ENCODE data around the gene ATP4B.
"Not testable (repeated sequence)": the region's sequence is repeated elsewhere in the genome, so short reads cannot be mapped to it uniquely, and the experiment has no call there.

Gene ATP4B

DNA sequence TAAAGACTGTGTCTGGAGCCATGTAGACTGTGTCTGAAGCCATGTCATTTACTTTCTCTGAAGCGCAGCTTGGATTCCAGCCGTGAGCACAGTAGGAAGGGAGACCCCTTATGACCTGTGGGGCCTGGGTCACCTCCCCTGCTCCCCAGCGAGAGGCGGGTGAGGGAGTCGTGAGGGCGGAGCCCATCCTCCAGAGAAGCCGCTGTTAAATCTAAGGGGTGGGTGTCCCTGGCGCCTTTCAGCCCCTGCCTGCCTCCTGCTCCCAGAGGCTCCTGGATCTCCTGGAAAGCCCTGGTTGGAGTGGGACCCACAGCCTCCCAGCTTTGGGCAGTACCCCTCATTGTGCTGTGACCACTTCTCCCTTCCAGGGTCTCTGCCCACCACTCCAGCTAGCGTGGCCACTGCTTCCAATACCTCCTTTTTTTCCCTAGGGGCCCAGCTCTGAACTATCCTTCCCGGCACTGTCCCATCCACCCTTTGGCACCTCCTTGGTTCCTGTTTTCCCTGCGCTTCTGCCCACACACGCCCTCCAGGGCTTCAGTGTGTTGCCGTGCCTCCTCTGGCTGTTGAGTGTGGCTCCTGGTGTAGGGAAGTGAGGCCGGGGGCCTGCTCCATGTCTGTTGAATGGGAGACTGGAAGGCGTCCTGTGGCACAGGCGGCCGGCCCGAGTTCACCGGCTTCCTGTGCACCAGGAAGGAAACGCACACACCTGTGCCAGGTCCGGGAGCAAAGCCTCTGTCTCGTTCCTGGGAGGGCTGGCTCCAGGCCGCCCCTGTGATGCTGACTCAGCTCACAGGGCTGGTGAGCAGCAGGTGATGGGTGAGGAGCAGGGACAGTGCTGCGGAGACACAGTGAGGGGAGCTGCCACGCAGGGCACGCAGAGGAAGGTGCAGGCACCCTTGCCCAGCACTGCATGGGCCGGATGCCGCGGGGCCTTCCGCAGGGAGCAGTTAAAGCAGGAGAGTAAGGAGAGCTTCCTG, 29.4 kb downstream of the ATP4B start:
- no peak for DNase-seq (ENCODE audit: low spot score)
- ChIA-PET CTCF (no interaction called here), POLR2A (ENCODE audit: low non-redundant PET) (no interaction called here)
- TF ChIP-seq, protein P1, sequence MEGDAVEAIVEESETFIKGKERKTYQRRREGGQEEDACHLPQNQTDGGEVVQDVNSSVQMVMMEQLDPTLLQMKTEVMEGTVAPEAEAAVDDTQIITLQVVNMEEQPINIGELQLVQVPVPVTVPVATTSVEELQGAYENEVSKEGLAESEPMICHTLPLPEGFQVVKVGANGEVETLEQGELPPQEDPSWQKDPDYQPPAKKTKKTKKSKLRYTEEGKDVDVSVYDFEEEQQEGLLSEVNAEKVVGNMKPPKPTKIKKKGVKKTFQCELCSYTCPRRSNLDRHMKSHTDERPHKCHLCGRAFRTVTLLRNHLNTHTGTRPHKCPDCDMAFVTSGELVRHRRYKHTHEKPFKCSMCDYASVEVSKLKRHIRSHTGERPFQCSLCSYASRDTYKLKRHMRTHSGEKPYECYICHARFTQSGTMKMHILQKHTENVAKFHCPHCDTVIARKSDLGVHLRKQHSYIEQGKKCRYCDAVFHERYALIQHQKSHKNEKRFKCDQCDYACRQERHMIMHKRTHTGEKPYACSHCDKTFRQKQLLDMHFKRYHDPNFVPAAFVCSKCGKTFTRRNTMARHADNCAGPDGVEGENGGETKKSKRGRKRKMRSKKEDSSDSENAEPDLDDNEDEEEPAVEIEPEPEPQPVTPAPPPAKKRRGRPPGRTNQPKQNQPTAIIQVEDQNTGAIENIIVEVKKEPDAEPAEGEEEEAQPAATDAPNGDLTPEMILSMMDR (conservative IDR thresholded peaks at IDR 0.05; ENCODE audit: low read depth): no peak
- H3K27ac ChIP-seq: peak overlapping the region; percentile 22

DNA sequence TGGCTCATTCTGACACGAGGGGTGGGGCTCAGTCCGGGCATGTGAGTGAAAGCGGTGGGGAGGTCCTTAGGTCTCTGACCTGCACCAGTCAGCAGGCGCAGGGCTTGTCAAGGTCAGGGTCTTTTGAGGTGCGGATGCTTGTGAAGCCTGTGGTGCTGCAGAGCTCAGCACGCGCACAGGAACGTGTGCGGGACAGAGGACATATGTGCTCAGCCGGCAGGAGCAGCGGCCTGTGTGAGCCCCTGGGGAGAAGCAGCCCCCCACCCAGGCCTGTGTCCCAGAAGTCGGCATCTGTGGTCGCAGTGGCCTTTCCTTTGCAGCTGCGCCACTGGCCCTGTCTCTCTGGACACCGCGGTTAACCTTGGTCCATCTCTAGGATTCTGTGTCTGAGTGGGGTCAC, 30.9 kb downstream of the ATP4B start:
- POLR2A ChIA-PET (ENCODE audit: low non-redundant PET): no interaction called here
- DNase-seq (ENCODE audit: low spot score): no peak
- no peak overlapping the region for H3K27ac ChIP-seq
- TF ChIP-seq, protein P1 (conservative IDR thresholded peaks at IDR 0.05; ENCODE audit: low read depth): no peak
- CTCF ChIA-PET: no interaction called here

DNA sequence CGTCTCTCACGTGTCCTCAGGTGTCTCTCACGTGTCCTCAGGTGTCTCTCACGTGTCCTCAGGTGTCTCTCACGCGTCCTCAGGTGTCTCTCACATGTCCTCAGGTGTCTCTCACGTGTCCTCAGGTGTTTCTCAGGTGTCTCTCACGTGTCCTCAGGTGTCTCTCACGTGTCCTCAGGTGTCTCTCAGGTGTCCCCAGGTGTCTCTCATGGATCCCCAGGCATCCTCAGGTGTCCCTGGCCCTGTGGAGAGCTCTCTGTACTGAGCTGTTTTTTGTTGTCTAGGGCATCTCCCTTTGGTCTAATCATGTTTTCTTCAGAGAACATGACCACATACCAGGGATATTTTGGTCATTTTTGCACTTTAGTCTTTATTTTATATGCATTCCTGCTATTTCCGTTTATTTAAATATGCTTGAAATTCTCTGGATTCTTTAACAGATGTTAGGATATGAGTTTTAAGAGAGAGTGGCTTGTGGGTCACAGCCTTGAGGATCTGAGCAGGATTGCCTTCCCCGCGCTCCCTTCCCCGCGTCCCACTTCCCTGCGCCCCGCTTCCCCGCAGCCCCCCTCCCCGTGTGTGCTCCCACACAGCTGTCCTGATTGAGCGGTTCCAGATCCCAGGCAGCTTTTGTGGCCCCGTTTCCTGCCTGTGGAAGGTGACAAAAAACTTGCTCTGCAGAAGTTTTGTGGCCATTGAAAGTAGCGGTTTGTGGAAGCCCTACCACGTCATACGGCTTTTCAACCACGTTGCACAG, 31.9 kb downstream of the ATP4B start:
- CTCF ChIA-PET: interaction anchor here (0.7 kb wide), 1 partner anchor 230 kb away, joined by 3 read pairs; no protein-coding TSS in a partner anchor
- TF ChIP-seq, protein P1 (conservative IDR thresholded peaks at IDR 0.05; ENCODE audit: low read depth): no peak
- POLR2A ChIA-PET (ENCODE audit: low non-redundant PET): no interaction called here
- no peak for DNase-seq (ENCODE audit: low spot score)
- H3K27ac ChIP-seq: no peak overlapping the region

DNA sequence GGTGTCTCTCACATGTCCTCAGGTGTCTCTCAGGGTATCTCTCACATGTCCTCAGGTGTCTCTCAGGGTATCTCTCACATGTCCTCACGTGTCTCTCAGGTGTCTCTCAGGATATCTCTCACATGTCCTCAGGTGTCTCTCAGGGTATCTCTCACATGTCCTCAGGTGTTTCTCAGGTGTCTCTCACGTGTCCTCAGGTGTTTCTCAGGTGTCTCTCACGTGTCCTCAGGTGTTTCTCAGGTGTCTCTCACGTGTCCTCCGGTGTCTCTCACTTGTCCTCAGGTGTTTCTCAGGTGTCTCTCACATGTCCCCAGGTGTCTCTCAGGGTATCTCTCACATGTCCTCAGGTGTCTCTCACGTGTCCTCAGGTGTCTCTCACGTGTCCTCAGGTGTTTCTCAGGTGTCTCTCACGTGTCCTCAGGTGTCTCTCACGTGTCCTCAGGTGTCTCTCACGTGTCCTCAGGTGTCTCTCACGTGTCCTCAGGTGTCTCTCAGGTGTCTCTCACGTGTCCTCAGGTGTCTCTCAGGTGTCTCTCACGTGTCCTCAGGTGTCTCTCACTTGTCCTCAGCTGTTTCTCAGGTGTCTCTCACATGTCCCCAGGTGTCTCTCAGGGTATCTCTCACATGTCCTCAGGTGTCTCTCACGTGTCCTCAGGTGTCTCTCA, 33.2 kb downstream of the ATP4B start:
- POLR2A ChIA-PET (ENCODE audit: low non-redundant PET); CTCF ChIA-PET; DNase-seq (ENCODE audit: low spot score); H3K27ac ChIP-seq: not testable (repeated sequence)

DNA sequence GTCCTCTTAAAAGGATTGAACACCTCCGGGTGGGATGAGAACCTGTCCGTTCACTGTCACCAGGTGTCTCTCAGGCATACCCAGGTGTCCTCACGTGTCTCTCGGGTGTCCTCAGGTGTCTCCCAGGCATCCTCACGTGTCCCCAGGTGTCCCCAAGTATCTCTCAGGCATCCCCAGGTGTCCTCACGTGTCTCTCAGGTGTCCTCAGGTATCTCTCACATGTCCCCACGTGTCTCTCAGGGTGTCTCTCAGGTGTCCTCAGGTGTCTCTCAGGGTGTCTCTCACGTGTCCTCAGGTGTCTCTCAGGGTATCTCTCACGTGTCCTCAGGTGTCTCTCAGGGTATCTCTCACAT, 33.8 kb downstream of the ATP4B start:
- DNase-seq (ENCODE audit: low spot score): no peak
- H3K27ac ChIP-seq: peak overlapping the region; percentile 11; the same call in 1 of the 2 replicates
- POLR2A ChIA-PET (ENCODE audit: low non-redundant PET): no interaction called here
- TF ChIP-seq, protein P1 (conservative IDR thresholded peaks at IDR 0.05; ENCODE audit: low read depth): no peak
- CTCF ChIA-PET: no interaction called here

DNA sequence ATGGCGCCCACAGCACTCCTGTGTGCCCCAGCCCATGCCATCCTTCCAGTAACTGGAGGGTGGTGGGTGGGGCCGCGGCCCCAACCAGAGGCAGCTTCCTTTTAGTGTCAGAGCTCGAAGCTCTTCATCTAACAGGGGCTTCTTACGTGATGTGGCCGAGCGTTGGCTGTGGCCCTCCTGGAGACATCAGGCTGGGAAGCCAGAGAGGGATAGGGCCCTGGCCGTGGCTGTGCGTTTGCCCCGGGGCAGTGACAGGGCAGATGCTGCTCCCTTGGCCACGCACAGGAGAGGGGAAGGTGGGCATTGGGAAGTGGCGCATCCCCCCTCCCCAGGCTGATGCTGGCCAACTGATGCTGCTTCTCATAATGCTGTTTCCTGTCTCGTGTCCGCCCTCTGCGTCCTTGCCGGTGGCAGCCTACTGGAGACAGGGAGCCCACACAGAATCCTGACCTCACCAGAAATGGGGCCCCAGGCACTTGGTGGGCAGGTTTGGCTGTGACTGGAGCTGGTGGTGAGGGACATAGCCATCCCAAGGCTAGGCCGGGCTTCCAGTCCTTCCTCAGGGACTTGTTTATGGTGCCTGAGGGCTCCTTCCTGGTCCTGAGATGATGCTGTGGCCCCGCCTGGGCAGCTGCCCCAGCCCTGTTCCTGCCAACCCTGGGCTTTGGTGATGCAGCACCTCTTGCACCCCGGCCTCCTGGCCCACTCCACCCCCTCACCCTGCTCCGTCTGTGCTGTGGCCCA, 34.3 kb downstream of the ATP4B start:
- TF ChIP-seq, protein P1 (conservative IDR thresholded peaks at IDR 0.05; ENCODE audit: low read depth): no peak
- no peak for DNase-seq (ENCODE audit: low spot score)
- peak overlapping the region; percentile 11; the same call in 1 of the 2 replicates for H3K27ac ChIP-seq
- POLR2A ChIA-PET (ENCODE audit: low non-redundant PET): no interaction called here
- CTCF ChIA-PET: no interaction called here

Data from RWPE1 (cell line).